Keratinocyte (primary cell): ENCODE data around the gene OR7G2.

ENCODE experiments used
- CTCF ChIP-seq, 3 experiments: IDR thresholded peaks in 1 of 3; conservative IDR thresholded peaks in 1 of 3; optimal IDR thresholded peaks in 1 of 3; 2 replicates in 2 of 3; 3 replicates in 1 of 3; pipeline versions ENCODE3 to v1.5.1; 2011; ENCODE audit warnings: low read length in 3 of 3, mild to moderate bottlenecking in 3 of 3, moderate library complexity in 2 of 3, control low read depth in 1 of 3, inconsistent platforms in 1 of 3; ENCODE audit not compliant: insufficient read depth in 2 of 3; ENCODE audit errors: extremely low read depth in 1 of 3
- EZH2 ChIP-seq: IDR thresholded peaks from one replicate; pipeline ENCODE4 v1.6.1; 2012; ENCODE audit warnings: inconsistent platforms, mild to moderate bottlenecking, low read length, moderate library complexity

GRCh38 chr19:9150650-9151049 lies 43.4 kb upstream of the OR7G2 start:
- TF ChIP-seq CTCF (optimal IDR thresholded peaks at IDR 0.05 in 1 of 3, IDR thresholded peaks at IDR 0.05 in 1 of 3, conservative IDR thresholded peaks at IDR 0.05 in 1 of 3; ENCODE audit: extremely low read depth in 1 of 3, insufficient read depth in 2 of 3, low read length in 3 of 3) (no peak), EZH2 (no peak)
